ENCODE results near the gene CFAP251. TPM values are rescaled to one million over a fixed set of nuclear protein-coding genes. Genes with fewer than 3 reads are reported as not detected.

CFAP251 gene
- polyA plus RNA-seq, 1 donor from 2014 or later, result 4.0 TPM

- H3K27me3 ChIP-seq (ENCODE audit: insufficient read depth, low read depth, low read length), result no peaks in the 10 kb centered on the region
- H3K9ac ChIP-seq (ENCODE audit: low read length), result no peak overlapping the region
- no peak overlapping the region for H2AFZ ChIP-seq (ENCODE audit: low read depth, low read length)
- H3K36me3 ChIP-seq (ENCODE audit: insufficient read depth, low read length), result no peaks in the 10 kb centered on the region
- peaks cover 20% of the 10 kb centered on the region for H3K79me2 ChIP-seq (replicated peaks; ENCODE audit: insufficient read depth, low read length)
- peaks cover 3% of the 10 kb centered on the region for H4K20me1 ChIP-seq (ENCODE audit: insufficient read depth)
- H3K9me2 ChIP-seq (ENCODE audit: insufficient read depth, low read length), result no peaks in the 10 kb centered on the region
- no peaks in the 10 kb centered on the region for H3F3A ChIP-seq (ENCODE audit: insufficient read depth, low read length, poor library complexity, severe bottlenecking)
- TF ChIP-seq MXI1 (conservative IDR thresholded peaks at IDR 0.05; ENCODE audit: poor library complexity, severe bottlenecking), result no peak
- no peak for TF ChIP-seq EP300 (conservative IDR thresholded peaks at IDR 0.05; ENCODE audit: poor library complexity, severe bottlenecking)
- TF ChIP-seq SMC3 (conservative IDR thresholded peaks at IDR 0.05; ENCODE audit: poor library complexity), result no peak
- TF ChIP-seq RAD21 (conservative IDR thresholded peaks at IDR 0.05), result no peak
- no peak for TF ChIP-seq EZH2 (IDR thresholded peaks at IDR 0.05; ENCODE audit: borderline replicate concordance, insufficient read depth, low read length, poor library complexity, severe bottlenecking)
- TF ChIP-seq POLR2AphosphoS5 (IDR thresholded peaks at IDR 0.05), result no peak
- TF ChIP-seq TAF1 (IDR thresholded peaks at IDR 0.05; ENCODE audit: low read depth), result no peak
- no peak for TF ChIP-seq CTCF (IDR thresholded peaks at IDR 0.05; ENCODE audit: poor library complexity, severe bottlenecking)
- no peak for TF ChIP-seq REST (IDR thresholded peaks at IDR 0.05; ENCODE audit: borderline replicate concordance)
- no peaks in the 10 kb centered on the region for H3K9me3 ChIP-seq (ENCODE audit: low read length)
- H3K4me2 ChIP-seq (ENCODE audit: low read length), result no peak overlapping the region
- H3K4me3 ChIP-seq (ENCODE audit: low read length), result no peak overlapping the region
- H3K27ac ChIP-seq (ENCODE audit: low read length), result no peak overlapping the region
These were observed 100.5 kb downstream of the CFAP251 start for GRCh38 chr12:122018937-122019336.

GRCh38 chr12:122020795-122021192, 102.4 kb downstream of the CFAP251 start:
- Histone ChIP-seq H2AFZ (ENCODE audit: low read depth, low read length) (peak overlapping the region; percentile 54), H3F3A (ENCODE audit: insufficient read depth, low read length, poor library complexity, severe bottlenecking) (no peaks in the 10 kb centered on the region), H3K79me2 (replicated peaks; ENCODE audit: insufficient read depth, low read length) (peaks cover 32% of the 10 kb centered on the region), H3K36me3 (ENCODE audit: insufficient read depth, low read length) (no peaks in the 10 kb centered on the region), H3K9me3 (ENCODE audit: low read length) (no peaks in the 10 kb centered on the region), H3K9ac (ENCODE audit: low read length) (peak overlapping the region; percentile 69), H3K27me3 (ENCODE audit: insufficient read depth, low read depth, low read length) (no peaks in the 10 kb centered on the region), H3K9me2 (ENCODE audit: insufficient read depth, low read length) (no peaks in the 10 kb centered on the region), H3K4me3 (ENCODE audit: low read length) (peak overlapping the region; percentile 79), H3K27ac (ENCODE audit: low read length) (no peak overlapping the region), H3K4me2 (ENCODE audit: low read length) (peak overlapping the region; percentile 48), H4K20me1 (ENCODE audit: insufficient read depth) (peaks cover 5% of the 10 kb centered on the region)
- TF ChIP-seq EP300 (conservative IDR thresholded peaks at IDR 0.05; ENCODE audit: poor library complexity, severe bottlenecking) (no peak), SMC3 (conservative IDR thresholded peaks at IDR 0.05; ENCODE audit: poor library complexity) (no peak), TAF1 (IDR thresholded peaks at IDR 0.05; ENCODE audit: low read depth) (no peak), RAD21 (conservative IDR thresholded peaks at IDR 0.05) (no peak), POLR2AphosphoS5 (IDR thresholded peaks at IDR 0.05) (no peak), EZH2 (IDR thresholded peaks at IDR 0.05; ENCODE audit: borderline replicate concordance, insufficient read depth, low read length, poor library complexity, severe bottlenecking) (no peak), REST (IDR thresholded peaks at IDR 0.05; ENCODE audit: borderline replicate concordance) (no peak), MXI1 (conservative IDR thresholded peaks at IDR 0.05; ENCODE audit: poor library complexity, severe bottlenecking) (no peak), CTCF (IDR thresholded peaks at IDR 0.05; ENCODE audit: poor library complexity, severe bottlenecking) (no peak)
